AG09309 (cell line): Measurements from ENCODE around the gene KLHL29.

Experiments used
- DNase-seq: peaks from one replicate; pipeline ENCODE4 v3.0.0-alpha.2; 2010; ENCODE audit warnings: low read depth
- H3K4me3 ChIP-seq: 2 replicates; pipeline ENCODE4 v1.5.1; 2011; ENCODE audit warnings: mild to moderate bottlenecking, low read depth, low read length, moderate library complexity; ENCODE audit not compliant: control insufficient read depth
- TF ChIP-seq, protein P1 (sequence below): IDR thresholded peaks from 2 replicates; pipeline ENCODE4 v1.5.1; 2011; ENCODE audit warnings: mild to moderate bottlenecking, low read depth, low read length, inconsistent platforms; ENCODE audit not compliant: insufficient read depth, control insufficient read depth; ENCODE audit errors: missing control alignments

KLHL29 gene

DNA sequence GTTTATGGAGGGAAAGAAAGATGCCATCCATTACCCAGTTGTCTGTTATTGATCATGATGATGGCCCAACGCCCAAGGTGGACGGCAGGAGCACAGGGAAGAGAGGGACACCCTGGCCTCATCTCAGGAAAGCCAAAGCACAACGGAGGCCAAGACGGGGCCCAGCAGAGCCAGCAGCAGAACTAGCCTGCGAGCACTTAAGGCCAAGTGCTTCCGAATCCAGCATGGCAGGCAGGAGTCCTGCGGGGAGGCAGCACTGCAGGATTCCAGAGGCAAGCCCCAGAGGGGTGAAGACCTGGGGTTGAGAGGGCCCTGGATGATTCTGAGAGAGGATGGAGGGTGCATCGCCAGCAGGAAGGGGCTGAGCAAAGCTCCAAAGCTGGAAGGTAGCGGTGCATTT, 28.3 kb upstream of the KLHL29 start:
- DNase-seq = no peak
- TF ChIP-seq, protein P1, sequence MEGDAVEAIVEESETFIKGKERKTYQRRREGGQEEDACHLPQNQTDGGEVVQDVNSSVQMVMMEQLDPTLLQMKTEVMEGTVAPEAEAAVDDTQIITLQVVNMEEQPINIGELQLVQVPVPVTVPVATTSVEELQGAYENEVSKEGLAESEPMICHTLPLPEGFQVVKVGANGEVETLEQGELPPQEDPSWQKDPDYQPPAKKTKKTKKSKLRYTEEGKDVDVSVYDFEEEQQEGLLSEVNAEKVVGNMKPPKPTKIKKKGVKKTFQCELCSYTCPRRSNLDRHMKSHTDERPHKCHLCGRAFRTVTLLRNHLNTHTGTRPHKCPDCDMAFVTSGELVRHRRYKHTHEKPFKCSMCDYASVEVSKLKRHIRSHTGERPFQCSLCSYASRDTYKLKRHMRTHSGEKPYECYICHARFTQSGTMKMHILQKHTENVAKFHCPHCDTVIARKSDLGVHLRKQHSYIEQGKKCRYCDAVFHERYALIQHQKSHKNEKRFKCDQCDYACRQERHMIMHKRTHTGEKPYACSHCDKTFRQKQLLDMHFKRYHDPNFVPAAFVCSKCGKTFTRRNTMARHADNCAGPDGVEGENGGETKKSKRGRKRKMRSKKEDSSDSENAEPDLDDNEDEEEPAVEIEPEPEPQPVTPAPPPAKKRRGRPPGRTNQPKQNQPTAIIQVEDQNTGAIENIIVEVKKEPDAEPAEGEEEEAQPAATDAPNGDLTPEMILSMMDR = no peak
- no peak overlapping the region for H3K4me3 ChIP-seq

DNA sequence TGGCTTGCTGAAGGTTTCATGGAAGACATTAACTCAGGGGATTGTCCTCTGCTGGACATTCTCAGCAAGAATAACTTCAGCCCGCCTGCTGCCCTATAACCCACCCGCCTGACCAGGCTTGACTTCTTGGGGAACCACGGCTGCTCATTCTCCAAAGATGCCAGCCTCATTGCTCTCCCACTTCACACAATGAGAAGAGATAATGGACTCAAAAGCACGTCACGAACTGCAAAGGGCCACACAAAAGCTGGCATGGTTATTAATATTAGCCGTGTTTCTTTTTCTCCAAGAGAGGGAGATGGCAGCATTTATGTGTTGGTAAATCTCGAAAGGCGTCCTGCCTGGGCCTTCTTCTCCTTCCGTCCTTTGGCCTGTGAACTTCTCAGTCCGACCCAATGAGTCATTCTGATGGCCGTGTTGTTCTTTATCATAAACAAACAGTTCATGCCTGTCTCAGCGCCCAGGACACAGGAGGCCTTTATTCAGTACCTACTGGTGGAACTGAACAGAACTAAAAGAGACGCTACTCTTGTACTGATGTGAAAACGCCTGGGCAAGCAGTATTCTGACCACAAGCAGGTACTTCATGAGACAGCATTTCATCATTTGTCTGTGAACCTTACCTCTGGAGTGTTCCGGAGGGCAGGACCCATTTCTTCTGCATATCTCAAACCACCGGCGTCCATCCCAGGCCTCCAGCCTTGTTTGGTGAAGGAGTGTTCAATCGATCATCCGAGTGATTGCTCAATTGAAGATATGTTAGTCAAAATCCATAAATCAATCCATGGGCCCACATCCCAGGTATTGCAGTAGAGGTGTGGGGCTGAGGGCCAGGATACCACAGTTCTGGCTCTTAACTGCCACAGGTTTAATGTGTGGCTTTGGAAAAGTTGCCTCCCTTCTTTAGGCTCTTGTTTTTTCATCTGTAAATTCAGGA, 25.1 kb upstream of the KLHL29 start:
- H3K4me3 ChIP-seq = no peak overlapping the region
- DNase-seq = no peak
- TF ChIP-seq, protein P1 = no peak

DNA sequence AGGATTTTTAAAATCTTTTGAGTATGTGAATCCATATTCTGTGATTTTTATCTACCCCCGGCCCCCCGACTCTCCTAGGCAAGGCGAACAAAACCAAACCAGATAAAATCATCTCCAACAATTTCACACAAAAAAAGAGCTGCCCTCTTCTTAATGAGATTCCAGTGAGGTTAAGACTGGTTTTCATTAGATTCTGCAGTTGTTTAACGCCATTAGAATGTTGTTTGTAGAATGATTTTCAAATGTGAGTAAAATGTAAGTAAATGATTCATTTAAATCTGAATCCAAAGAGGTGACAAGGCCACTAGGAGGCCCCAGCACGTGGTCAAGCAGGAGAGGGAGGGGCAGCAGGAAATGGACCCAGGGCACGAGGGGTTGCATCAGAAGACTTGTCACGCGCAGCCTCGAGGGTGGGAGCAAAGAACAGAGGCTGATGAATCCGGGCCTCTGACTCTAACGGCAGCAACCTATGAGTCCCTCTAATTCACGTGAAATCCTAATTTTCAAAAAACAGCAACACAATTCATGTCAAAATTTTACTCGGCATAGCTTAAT, 24.3 kb upstream of the KLHL29 start:
- H3K4me3 ChIP-seq = no peak overlapping the region
- DNase-seq = no peak
- TF ChIP-seq, protein P1 = no peak

DNA sequence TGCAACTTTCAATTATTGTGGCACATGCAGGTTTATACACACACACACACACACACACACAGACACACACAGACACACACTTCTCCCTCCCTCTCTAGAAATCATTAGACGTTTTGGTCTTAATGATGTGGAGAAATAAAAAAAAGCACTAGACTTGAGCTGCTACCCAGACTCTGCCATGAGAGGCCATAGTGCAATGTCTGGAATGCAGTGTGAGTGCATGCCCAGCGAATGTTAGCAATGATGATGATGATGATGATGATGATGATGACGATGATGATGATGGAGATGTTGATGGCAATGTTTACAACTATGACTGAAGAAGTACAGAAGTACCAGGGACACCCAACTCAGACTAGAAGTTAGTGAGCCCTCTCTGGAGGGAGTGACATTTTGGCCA, 23.8 kb upstream of the KLHL29 start:
- no peak for DNase-seq
- TF ChIP-seq, protein P1 = no peak
- H3K4me3 ChIP-seq = no peak overlapping the region

DNA sequence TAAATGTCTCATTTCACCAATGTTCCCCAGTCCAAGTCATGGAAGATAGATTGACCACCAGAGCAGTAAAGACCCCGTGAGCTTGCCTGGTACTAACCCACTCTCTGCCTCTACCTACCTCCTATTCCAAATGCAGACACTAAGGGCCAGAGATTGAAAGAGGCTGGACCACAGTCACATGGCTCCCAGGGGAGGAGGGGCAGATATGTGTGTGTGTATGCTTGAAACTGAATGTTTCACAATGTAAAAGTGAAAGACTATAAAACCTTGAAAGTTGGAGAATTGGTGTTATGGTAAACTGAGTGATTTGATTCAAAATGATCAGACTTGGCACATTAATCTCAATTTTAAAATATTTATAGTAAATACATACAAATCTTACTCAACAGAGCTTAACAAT, 21.7 kb upstream of the KLHL29 start:
- no peak overlapping the region for H3K4me3 ChIP-seq
- TF ChIP-seq, protein P1 = no peak
- no peak for DNase-seq

DNA sequence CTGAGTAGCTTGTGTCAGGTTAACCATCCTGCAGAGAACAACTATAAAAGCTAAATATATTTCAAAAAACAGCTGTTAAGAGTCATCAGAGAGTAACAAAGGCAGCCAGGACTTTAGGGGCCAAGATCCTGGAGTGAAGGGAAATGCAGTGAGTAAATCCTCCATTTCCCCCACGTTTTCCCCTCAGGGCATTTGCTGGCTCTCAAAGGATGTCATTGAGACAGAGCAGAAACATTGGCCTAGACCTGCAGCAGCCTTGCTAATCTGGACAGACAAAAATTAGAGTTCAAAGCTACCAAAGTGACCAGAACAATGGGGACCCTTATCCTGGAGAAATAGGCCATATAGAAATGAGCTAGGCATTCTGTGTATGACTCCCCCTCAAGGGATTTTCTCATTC, 21.1 kb upstream of the KLHL29 start:
- DNase-seq = no peak
- no peak overlapping the region for H3K4me3 ChIP-seq
- TF ChIP-seq, protein P1 = no peak

DNA sequence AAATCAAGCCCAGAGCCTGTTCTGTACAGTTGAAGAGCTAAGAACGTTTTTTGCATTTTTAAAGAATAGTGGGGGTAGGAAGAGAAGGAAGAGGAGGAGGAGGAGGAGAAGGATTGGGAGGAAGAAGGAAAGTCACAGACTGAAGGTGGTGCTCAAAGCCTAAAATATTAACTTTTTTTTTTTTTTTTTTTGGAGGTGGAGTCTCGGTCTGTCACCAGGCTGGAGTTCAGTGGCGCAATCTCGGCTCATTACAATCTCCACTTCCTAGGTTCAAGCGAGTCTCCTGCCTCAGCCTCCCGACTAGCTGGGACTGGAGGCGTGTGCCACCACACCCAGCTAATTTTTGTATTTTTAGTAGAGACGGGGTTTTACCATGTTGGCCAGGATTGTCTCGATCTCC, 18.3 kb upstream of the KLHL29 start:
- H3K4me3 ChIP-seq = no peak overlapping the region
- TF ChIP-seq, protein P1 = no peak

More for the DNA sequence above, 18.3 kb upstream of the KLHL29 start:
- no peak for DNase-seq
